Renal cortex interstitium (tissue), 11 donors: Measurements from ENCODE around the gene ACSS1. TPM values are rescaled to one million over a fixed set of nuclear protein-coding genes. Genes with fewer than 3 reads are reported as not detected.

Source experiments
- DNase-seq, 11 donors: peaks; one replicate each; pipeline ENCODE4 v3.0.0-alpha.2; 2013; ENCODE audit warnings: low read depth in 9 of 11, low spot score in 4 of 11; ENCODE audit errors: extremely low read depth in 1 of 11
- polyA plus RNA-seq, 3 donors: library from polyadenylated mRNA; unstranded; fragments of 120-200 nt; gene quantifications; one replicate each; pipeline ENCODE4 v1.2.1, GENCODE V29; 2013; ENCODE audit not compliant: insufficient read length in 3 of 3

Gene ACSS1
- polyA plus RNA-seq, 3 donors: 26.9 to 32.1 (median 27.1) TPM

GRCh38 chr20:25065072-25065624 lies 7.2 kb upstream of the ACSS1 start:
- no peak for DNase-seq

GRCh38 chr20:25064561-25065071 lies 6.7 kb upstream of the ACSS1 start:
- DNase-seq: no peak

DNA sequence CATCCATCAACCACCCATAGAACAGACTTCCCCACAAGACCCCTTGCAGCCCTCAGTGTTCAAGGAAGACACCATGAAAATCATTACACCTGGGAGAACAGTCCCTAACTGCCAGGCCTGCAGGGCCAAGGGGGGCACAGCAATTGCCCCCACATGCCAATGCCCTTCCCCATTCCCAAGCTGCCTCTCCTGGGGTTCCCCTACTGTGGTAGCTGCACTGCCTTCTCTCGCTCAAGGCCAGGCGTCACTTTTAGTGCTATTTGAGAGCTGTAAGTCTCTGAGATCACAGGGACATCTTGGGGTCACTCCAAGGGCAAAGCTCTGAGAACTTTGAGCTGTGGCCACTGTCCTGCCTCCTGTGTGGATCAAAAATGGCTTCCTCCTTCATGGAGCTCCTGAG lies 6.0 kb upstream of the ACSS1 start:
- no peak for DNase-seq

GRCh38 chr20:25063546-25063945 lies 5.6 kb upstream of the ACSS1 start:
- no peak for DNase-seq

GRCh38 chr20:25062841-25063240 lies 4.9 kb upstream of the ACSS1 start:
- DNase-seq: no peak

DNA sequence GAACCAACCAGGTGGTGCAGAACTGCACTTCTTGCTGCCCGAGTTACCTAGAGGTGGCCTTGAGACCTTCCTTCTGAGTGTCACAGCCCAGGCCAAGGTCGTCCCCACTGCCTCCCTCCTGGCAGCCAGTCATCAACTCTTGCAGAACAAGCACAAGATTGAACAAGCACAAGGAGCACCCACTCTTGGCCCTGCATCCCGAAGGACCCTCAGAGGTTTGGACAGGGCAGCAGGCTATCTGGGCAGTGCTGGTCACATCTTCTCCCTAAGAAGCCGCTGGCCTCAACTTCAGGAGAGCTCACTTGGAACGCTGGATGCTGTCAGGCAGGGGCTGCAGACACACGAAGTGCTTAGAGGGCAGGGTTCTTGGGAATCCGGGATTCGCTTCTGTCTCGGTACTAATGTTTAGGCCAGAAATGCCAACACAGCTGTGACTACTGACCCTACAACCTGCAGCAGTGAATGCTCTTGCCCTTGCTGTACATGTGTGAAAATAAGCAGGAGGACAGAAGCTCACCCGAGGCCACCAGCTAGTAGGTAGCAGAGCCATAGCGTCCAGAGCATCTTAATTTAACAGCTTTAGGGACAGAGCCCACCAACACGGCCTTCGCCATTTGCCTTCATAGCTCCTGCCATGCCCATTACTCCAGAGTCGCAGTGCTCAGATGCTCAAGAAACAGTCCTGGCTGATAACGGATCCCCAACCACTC lies 4.0 kb upstream of the ACSS1 start:
- no peak for DNase-seq

DNA sequence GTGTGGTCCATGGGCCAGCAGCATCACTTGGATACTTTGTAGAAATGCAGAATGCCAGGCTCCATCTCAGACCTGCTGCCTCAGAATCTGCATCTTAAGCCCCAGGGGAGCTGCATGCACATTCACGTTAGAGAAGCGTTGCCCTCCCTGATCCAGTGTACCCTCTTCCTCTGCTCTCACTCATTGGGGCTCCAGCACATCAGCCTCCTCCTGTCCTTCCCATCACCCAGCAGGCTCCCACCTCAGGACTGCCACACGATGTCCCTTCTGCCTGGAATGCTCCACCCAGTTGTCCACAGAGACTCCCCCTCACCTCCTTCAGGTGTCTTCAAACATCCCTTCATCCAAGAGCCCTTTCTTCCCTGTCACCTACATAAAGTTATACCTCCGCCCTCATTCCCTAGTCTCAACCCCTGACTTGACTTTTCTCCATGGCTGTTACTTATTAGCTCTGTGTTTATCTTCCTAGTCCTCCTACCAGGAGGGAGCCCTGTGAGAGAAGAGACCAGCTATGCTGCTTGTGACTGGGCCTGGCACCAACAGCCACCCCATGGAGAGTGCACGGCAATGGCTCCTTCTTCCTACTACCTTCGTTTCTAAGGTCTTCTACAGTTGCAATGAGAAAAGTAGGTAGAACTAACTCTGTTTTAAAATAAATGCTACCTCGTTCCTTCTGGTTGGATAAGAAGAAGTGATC lies 3.3 kb upstream of the ACSS1 start:
- DNase-seq: no peak

DNA sequence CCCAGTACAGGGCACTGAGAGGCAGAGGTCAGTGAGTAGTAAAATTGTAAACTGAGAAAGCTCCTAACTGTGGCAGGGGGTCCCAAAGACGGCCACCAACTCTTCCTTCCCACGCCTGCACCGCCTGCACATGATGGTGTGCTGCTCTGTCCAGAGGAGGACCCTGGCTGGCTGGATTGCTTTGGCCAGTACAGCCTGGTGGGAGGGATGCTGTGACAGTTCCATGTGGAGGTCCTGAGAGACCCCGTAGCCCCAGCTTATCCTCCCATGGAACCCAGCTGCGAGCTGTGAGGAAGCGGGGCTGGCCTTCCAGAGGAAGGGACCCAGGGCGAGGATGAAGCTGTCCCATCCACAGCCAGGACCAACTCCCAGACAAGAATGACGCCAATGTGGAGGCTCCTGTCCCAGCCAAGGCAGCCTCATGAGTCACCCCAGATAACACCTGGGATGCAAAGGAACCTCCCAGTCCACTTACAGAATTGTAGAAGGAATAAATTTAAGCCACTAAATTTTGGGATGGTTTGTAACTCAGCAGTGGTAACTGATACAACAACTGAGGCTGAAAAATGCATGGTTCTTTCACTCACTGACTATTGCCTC lies 2.0 kb upstream of the ACSS1 start:
- DNase-seq: no peak

DNA sequence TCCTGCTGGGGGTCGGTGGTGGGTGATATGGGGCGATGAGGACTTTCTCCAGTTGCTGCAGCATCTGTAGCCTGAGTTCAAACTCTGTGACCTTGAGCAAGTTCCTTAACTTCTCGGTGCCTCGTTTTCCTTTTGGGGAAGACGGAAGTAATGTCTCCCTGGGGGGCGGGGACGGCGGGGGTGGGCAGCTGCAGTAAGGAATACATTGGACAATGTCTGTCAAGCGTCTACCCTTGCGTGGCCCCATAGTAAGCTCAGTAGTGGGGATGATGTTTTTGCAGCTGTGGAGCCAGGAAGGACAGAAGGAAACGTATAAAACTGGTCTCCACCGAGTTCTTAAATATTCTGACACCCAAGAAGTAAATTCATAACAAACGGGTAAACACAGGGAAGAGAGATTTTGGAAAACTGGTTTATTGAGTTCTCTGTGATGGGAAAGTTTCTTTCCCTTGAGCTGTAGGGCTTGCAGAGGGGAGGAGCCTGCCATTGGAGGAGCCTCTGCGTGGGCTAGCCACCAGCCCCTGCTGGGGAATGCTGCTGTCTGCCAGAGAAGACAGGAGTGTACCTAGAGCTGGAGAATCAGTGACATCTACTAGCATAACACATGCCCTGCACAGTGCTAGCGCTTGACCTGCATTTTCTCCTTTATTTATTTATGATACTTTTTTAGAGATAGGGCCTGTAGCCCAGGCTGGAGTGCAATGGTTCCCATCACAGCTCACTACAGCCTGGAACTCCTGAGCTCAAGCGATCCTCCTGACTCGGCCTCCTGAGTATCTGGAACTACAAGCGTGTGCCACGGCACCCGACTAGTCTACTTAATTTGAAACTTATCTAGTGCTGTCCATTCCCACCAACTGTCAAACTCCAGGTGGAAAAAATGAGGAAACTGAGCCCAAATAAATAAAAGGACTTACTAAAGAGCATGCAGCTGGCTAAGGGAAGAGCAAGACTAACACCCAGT lies 1.2 kb upstream of the ACSS1 start:
- DNase-seq: no peak

GRCh38 chr20:25057234-25058050 lies 497 bp downstream of the ACSS1 start:
- peak in 1 of 11 donors; percentile 26 for DNase-seq

DNA sequence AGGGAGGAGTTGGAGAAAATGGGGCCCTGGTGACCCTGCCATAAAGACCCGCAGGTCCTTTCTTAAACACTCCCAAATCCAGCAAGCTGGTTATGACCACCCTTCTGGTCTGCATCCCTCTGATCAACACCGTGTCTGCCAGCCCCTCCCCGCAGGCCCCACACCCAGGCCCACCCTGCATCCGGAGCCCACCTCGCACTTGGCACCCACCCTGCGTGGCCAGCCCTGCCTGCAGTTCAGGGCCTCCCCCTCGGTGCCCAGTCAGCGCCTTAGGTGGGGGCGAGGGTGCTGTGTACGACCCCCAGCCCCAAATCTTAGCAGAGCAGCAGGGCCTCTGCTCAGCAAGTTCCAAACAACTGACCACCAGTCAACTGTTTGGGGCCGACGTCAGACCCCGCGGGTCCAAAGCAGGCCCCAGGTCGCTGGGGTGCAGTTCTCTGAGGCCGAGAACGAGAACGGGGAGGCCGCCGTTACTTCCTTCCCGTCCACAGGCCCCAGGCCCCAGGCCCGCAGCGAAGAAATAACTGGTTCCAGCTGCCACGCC lies 1.2 kb downstream of the ACSS1 start:
- DNase-seq: no peak

GRCh38 chr20:25055711-25056495 lies 2.0 kb downstream of the ACSS1 start:
- no peak for DNase-seq

DNA sequence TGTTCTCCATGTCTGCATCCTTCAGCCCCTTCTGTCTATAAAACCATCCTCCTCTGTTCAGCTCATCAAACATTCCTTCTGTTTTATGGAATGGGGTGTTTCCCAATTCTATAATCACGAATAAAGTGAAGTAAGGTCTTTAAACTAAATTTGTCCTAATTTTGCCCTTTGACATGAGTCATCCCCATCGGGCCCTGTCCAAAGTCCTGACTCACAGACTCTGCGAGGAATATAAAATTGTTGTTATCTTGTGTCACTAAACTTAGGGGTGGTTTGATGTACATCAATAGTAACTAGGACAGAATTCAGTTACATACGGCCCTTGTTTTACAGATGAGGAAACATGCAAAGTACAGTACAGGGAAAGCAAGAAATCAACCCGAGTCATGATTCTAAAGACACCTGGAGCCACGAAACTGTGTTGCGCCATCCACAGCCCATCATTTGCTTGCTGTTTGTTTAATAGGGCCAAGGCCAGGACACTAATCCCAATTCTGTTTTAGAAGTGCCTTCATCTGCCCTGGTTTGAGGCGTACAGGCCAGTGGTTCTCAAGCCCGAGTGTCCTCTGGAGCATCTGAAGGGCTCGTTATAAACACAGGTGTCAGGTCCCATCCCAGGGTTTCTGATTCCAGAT lies 2.8 kb downstream of the ACSS1 start:
- DNase-seq: no peak

DNA sequence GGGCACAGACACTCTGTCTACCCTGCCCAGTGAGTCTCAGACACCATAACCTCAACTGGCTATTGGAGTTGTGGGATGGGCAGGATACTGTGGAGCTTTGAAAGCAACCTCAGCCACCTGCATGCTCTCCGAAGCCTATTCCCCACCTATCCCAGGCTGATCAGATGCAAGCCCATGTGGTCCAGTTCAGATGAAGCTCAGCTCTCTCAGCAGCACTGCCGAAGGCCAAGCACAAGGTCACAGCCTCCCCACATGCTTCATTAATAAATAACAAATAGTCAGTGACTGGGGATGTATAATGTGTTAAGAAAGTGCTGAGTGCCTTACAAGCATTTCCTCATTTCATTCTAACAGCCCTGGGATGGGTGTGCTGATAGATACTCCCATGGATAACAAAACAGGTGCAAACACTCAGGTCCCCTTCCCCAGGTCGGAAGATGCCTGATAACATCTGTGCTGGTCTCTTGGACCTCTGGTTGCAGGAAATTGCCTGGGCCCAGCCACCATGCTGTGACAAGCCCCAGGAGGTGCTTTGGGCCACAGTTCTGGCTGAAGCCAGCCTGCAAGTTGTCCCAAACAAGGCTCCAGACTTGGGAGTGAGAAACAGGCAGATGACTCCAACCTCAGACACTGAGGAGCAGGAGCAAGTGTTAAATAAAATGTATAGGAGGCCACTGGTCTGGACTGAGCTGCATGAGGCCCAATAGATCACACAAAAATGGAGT lies 3.7 kb downstream of the ACSS1 start:
- no peak for DNase-seq

DNA sequence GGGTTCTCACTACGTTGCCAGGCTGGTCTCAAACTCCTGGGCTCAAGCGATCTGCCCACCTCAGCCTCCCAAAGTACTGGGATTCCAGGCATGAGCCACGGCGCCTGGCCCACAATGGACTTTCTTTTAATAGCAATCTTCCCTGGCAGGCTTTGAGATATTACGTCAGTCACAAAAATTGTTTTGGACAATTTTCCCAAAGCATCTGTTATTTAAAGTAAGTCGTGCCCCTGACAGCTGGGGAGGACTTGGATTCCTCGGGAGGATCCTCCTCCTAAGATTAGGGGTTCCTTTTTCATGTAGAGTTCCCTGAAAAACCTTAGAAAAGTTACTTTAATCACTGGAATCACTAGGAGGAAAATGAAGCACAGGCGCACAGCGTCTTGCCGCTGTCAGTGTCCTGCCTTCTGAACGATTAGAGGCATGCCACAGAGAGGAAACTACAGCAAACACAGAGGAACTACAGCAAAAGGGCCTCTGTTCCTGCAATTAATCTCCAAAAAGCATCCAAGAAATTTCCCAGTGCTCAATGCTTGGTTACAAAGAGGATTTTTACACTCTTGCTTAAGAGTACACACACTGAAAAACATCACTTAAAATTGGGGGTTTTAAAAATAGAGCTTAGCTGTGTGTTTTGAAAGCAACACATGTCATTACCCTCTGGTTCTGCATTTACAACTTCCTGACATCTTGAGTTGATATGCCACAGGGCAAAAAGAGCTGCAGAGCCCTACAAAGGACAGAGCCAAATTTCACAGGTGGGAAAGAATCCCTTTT lies 4.5 kb downstream of the ACSS1 start:
- peak in 1 of 11 donors; percentile 32 for DNase-seq
